ENCODE results near the gene EML3.

DNA sequence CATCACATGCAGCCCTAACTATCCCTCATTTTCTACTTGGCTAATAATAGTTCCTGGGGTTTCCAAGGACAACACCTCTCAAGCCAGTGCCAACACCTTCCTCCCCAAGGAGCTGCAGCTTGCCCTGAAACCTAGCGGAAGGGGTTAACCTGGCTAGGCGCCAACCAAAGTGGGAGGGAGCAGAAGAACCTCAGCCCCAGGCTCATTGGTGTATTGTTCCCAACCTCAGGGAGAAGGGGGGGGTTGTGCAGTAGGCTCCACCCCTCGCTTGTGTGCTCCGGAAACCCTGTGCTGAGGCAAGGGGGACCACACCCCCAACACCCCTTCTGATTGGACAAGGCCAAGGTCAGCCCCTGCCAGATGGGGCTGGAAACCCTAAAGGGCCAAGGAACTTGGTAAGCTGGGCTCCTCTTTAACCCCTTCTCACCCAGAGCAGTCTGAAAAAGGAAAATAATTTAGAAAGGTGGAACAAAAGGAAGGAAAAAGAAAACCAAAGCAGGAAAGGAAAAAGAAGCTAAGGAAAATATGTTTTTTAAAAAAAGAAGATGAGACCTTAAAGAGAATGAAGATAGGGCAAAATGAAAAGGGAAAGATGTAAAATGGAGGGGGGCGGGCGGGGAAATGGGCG lies 13.4 kb downstream of the EML3 start:
- no peak for TF ChIP-seq ZFP30 (CRISPR knock-in tag; IDR thresholded peaks at IDR 0.05)
- TF ChIP-seq ARNTL (CRISPR knock-in tag; IDR thresholded peaks at IDR 0.05; ENCODE audit: borderline replicate concordance, low read depth), result no peak
- TF ChIP-seq, protein P1, sequence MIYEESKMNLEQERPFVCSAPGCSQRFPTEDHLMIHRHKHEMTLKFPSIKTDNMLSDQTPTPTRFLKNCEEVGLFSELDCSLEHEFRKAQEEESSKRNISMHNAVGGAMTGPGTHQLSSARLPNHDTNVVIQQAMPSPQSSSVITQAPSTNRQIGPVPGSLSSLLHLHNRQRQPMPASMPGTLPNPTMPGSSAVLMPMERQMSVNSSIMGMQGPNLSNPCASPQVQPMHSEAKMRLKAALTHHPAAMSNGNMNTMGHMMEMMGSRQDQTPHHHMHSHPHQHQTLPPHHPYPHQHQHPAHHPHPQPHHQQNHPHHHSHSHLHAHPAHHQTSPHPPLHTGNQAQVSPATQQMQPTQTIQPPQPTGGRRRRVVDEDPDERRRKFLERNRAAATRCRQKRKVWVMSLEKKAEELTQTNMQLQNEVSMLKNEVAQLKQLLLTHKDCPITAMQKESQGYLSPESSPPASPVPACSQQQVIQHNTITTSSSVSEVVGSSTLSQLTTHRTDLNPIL (CRISPR knock-in tag; IDR thresholded peaks at IDR 0.05; ENCODE audit: low read depth), result no peak
- TF ChIP-seq, protein P2, sequence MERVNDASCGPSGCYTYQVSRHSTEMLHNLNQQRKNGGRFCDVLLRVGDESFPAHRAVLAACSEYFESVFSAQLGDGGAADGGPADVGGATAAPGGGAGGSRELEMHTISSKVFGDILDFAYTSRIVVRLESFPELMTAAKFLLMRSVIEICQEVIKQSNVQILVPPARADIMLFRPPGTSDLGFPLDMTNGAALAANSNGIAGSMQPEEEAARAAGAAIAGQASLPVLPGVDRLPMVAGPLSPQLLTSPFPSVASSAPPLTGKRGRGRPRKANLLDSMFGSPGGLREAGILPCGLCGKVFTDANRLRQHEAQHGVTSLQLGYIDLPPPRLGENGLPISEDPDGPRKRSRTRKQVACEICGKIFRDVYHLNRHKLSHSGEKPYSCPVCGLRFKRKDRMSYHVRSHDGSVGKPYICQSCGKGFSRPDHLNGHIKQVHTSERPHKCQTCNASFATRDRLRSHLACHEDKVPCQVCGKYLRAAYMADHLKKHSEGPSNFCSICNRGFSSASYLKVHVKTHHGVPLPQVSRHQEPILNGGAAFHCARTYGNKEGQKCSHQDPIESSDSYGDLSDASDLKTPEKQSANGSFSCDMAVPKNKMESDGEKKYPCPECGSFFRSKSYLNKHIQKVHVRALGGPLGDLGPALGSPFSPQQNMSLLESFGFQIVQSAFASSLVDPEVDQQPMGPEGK (CRISPR knock-in tag; IDR thresholded peaks at IDR 0.05; ENCODE audit: borderline replicate concordance), result no peak
- TF ChIP-seq ESRRG (CRISPR knock-in tag; IDR thresholded peaks at IDR 0.05), result no peak
- TF ChIP-seq ZNF565 (CRISPR knock-in tag; conservative IDR thresholded peaks at IDR 0.05; ENCODE audit: low read depth), result no peak
- no peak for TF ChIP-seq ZC3H10 (CRISPR knock-in tag; IDR thresholded peaks at IDR 0.05)
- no peak for TF ChIP-seq OSR1 (CRISPR knock-in tag; IDR thresholded peaks at IDR 0.05)
- TF ChIP-seq PPARA (CRISPR knock-in tag; IDR thresholded peaks at IDR 0.05; ENCODE audit: borderline replicate concordance), result no peak

All from SK-N-SH treated with all-trans-retinoic acid at 6 μM for 48 hours (cell line).